Stimulated activated CD4-positive, alpha-beta T cell treated with anti-CD3 and anti-CD28 coated beads, Interleukin-4, amount 100 ng/mL, for 4 hours (primary cell): ENCODE results near the gene TTLL6.
A peak's percentile ranks its signal among the peaks of the same experiment; 100 is the strongest.

Experiments used
- DNase-seq, 2 experiments: peaks; one replicate each; pipeline ENCODE4 v3.0.0-alpha.2; 2020

TTLL6 gene

GRCh38 chr17:48735062-48735351 lies 82.0 kb downstream of the TTLL6 start:
- DNase-seq = no peak

- no peak for DNase-seq
Measured at GRCh38 chr17:48734333-48735061, 82.5 kb downstream of the TTLL6 start.

- DNase-seq = no peak
Measured at GRCh38 chr17:48733632-48734328, 83.2 kb downstream of the TTLL6 start.

- no peak for DNase-seq
Measured at GRCh38 chr17:48732688-48733629, 84.1 kb downstream of the TTLL6 start.

GRCh38 chr17:48731355-48731754 lies 85.7 kb downstream of the TTLL6 start:
- DNase-seq = no peak

GRCh38 chr17:48730240-48730550 lies 86.8 kb downstream of the TTLL6 start:
- no peak for DNase-seq

- DNase-seq = no peak
Measured at GRCh38 chr17:48729335-48730239, 87.4 kb downstream of the TTLL6 start.

- peak; percentile 30 to 48 for DNase-seq
Measured at GRCh38 chr17:48728232-48729231, 88.5 kb downstream of the TTLL6 start, which contains the start of gene HOXB13. Gene HOXB13, minus strand, starts transcription at chr17:48728750. Its CDS starts 157 bp downstream, at chr17:48728593.

GRCh38 chr17:48727415-48728175 lies 89.4 kb downstream of the TTLL6 start:
- DNase-seq = no peak

GRCh38 chr17:48726916-48727286 lies 90.1 kb downstream of the TTLL6 start:
- DNase-seq = no peak

GRCh38 chr17:48726114-48726915 lies 90.7 kb downstream of the TTLL6 start:
- no peak for DNase-seq

GRCh38 chr17:48725288-48726064 lies 91.6 kb downstream of the TTLL6 start:
- no peak for DNase-seq

- DNase-seq = no peak
Measured at GRCh38 chr17:48725004-48725287, 92.1 kb downstream of the TTLL6 start.

GRCh38 chr17:48724251-48725003 lies 92.6 kb downstream of the TTLL6 start:
- peak; percentile 68 to 75 for DNase-seq

- no peak for DNase-seq
Measured at GRCh38 chr17:48723423-48724250, 93.4 kb downstream of the TTLL6 start.

GRCh38 chr17:48722915-48723422 lies 94.1 kb downstream of the TTLL6 start, which contains the start of gene PRAC2:
Gene PRAC2, plus strand, starts transcription at chr17:48723185. Its CDS starts 1,226 bp downstream, at chr17:48724411.
- DNase-seq = no peak
